OCI-LY7 (cell line): ENCODE measurements around the gene CDC25A. TPM values are rescaled to one million over a fixed set of nuclear protein-coding genes. Genes with fewer than 3 reads are reported as not detected.

Experiments used
- BruUV-seq: library from RNA; stranded (reverse); fragments of 400-500 nt; replicated peaks from 2 replicates; lab custom pipeline; 2021; lab: Mats Ljungman, UMichigan
- CTCF ChIA-PET: fragments of 300-600 bp; sonication (Branson Sonifier 250); formaldehyde crosslinking; loops from one replicate; lab custom pipeline; 2022; ENCODE audit warnings: antibody characterized with exemption; ENCODE audit not compliant: unreplicated experiment; lab: Charles Lee
- POLR2A ChIA-PET: fragments of 300-600 bp; sonication (Branson Sonifier 250); formaldehyde crosslinking; loops from one replicate; lab custom pipeline; 2022; ENCODE audit warnings: antibody characterized with exemption; lab: Charles Lee
- DNase-seq: peaks from one replicate; pipeline ENCODE4 v3.0.0-alpha.2; 2015; ENCODE audit warnings: low spot score
- H2AFZ ChIP-seq: fragments of 200-600 bp; sonication (generic), shearing (Covaris generic); 2 replicates; pipeline ENCODE4 v1.6.1; 2014; ENCODE audit warnings: mild to moderate bottlenecking, antibody characterized with exemption, low read length, moderate library complexity
- H3K27ac ChIP-seq: fragments of 200-600 bp; sonication (generic); 2 replicates; pipeline ENCODE4 v1.5.1; 2014; ENCODE audit warnings: mixed run types, low read depth, mild to moderate bottlenecking, moderate library complexity, low read length, inconsistent platforms; ENCODE audit not compliant: poor library complexity, severe bottlenecking
- H3K36me3 ChIP-seq: fragments of 200-600 bp; sonication (generic); 2 replicates; pipeline ENCODE4 v1.6.1; 2014; ENCODE audit warnings: mild to moderate bottlenecking, antibody characterized with exemption, low read length, moderate library complexity, mixed read lengths; ENCODE audit not compliant: insufficient read depth
- H3K4me1 ChIP-seq: fragments of 200-600 bp; sonication (generic); 2 replicates; pipeline ENCODE4 v1.5.1; 2014; ENCODE audit warnings: mild to moderate bottlenecking, low read length; ENCODE audit not compliant: insufficient read depth, poor library complexity, severe bottlenecking
- H3K4me2 ChIP-seq: fragments of 200-600 bp; sonication (generic); 2 replicates; pipeline ENCODE4 v1.6.1; 2014; ENCODE audit warnings: mild to moderate bottlenecking, low read length
- H3K4me3 ChIP-seq: fragments of 200-600 bp; sonication (generic); 2 replicates; pipeline ENCODE4 v1.5.1; 2014; ENCODE audit warnings: mild to moderate bottlenecking, low read depth, low read length; ENCODE audit not compliant: poor library complexity, severe bottlenecking
- H3K79me2 ChIP-seq: fragments of 200-600 bp; sonication (generic); 2 replicates; pipeline ENCODE4 v1.6.1; 2016; ENCODE audit warnings: low read depth, mild to moderate bottlenecking, low read length, moderate library complexity, mixed read lengths; ENCODE audit not compliant: insufficient read depth
- H3K9me2 ChIP-seq: fragments of 200-600 bp; sonication (generic); 2 replicates; pipeline ENCODE4 v1.6.1; 2016; ENCODE audit warnings: mild to moderate bottlenecking, low read length, mixed read lengths; ENCODE audit not compliant: insufficient read depth
- H3K9me3 ChIP-seq: fragments of 200-600 bp; sonication (generic); 2 replicates; pipeline ENCODE4 v1.6.1; 2014; ENCODE audit warnings: mild to moderate bottlenecking, mixed run types, low read length, mixed read lengths
- H4K20me1 ChIP-seq: fragments of 200-600 bp; sonication (generic); 2 replicates; pipeline ENCODE4 v1.6.1; 2014; ENCODE audit warnings: mild to moderate bottlenecking, antibody characterized with exemption, low read length, moderate library complexity, mixed read lengths; ENCODE audit not compliant: insufficient read depth
- CTCF ChIP-seq: fragments of 200-600 bp; sonication (generic); conservative IDR thresholded peaks from 2 replicates; pipeline ENCODE4 v1.5.1; 2014; ENCODE audit warnings: mild to moderate bottlenecking, antibody characterized with exemption, low read length, moderate library complexity, mixed read lengths
- EZH2phosphoT487 ChIP-seq: fragments of 200-600 bp; sonication (generic); IDR thresholded peaks from 2 replicates; pipeline ENCODE4 v1.6.1; 2018; ENCODE audit warnings: low read depth, borderline replicate concordance, mild to moderate bottlenecking, mixed run types, antibody characterized with exemption, low read length, moderate library complexity, mixed read lengths
- intact Hi-C: fragments of 100-400 bp; cut with micrococcal nuclease; formaldehyde crosslinking; loops from one replicate; pipeline ENCODE4 v1.10.0; 2022; ENCODE audit not compliant: unreplicated experiment
- total RNA-seq, 2 experiments: library from RNA; depleted of rRNA in 1 of 2; stranded (reverse); fragments of >200 nt in 1 of 2; shearing (Covaris generic) in 1 of 2; gene quantifications; 2 replicates each; pipeline ENCODE4 v1.2.3, GENCODE V29; 2014 to 2022

CDC25A gene
- total RNA-seq, 2 experiments from 2014 or later = 75.4 to 83.4 TPM

GRCh38 chr3:48233542-48233941 lies 45.3 kb upstream of the CDC25A start:
- CTCF ChIA-PET = interaction anchor here (1.2 kb wide), 1 partner anchor 39 kb away, joined by 7 read pairs; no protein-coding TSS in a partner anchor
- Histone ChIP-seq H3K36me3 (no peaks in the 10 kb centered on the region), H4K20me1 (no peaks in the 10 kb centered on the region), H3K9me2 (no peaks in the 10 kb centered on the region), H3K4me2 (peak overlapping the region; percentile 77; the same call in 1 of the 2 replicates), H3K4me3 (no peak overlapping the region), H2AFZ (peak overlapping the region; percentile 93; the same call in 1 of the 2 replicates), H3K9me3 (no peaks in the 10 kb centered on the region), H3K27ac (peak overlapping the region; percentile 30), H3K4me1 (peaks cover 50% of the 10 kb centered on the region), H3K79me2 (no peaks in the 10 kb centered on the region)
- no TSS peak for BruUV-seq
- no peak for DNase-seq
- intact Hi-C loops = loop anchor here (2.0 kb wide), 1 partner anchor 39 kb away; no protein-coding TSS in a partner anchor
- POLR2A ChIA-PET = no interaction called here
- TF ChIP-seq CTCF = no peak
- TF ChIP-seq EZH2phosphoT487 = no peak

DNA sequence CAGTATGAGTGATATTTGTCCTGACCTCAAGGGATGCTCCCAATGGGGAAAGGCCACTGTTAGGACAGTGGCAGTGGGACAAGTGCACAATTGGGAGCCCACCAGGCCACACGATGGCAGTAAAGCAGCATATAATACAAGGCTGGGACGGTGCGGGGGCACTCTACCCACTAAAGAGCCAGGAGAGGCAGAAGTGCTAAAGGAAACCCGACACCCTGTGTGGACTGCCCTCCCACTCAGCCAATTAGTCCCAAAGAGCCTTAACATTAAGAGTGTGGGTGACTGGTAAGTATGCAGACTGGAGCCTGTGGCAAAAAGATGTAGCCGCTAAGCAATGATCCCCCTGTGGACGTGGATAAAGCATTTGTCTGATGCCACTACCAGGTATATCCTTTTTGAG lies 44.5 kb upstream of the CDC25A start:
- BruUV-seq = no TSS peak
- peak; percentile 90 for DNase-seq
- ChIA-PET CTCF (interaction anchor here (0.7 to 1.5 kb wide), 2 partner anchors 9 to 204 kb away, joined by 3 read pairs; partner anchors contain the start of gene CAMP), POLR2A (no interaction called here)
- no peaks in the 10 kb centered on the region for H3K9me2 ChIP-seq
- peak overlapping the region; percentile 30 for H3K27ac ChIP-seq
- intact Hi-C loops = loop anchor here (1.0 to 2.0 kb wide), 3 partner anchors 38 to 204 kb away; no protein-coding TSS in a partner anchor
- peak overlapping the region; percentile 60 for H3K4me3 ChIP-seq
- H3K9me3 ChIP-seq = no peaks in the 10 kb centered on the region
- peak overlapping the region; percentile 77 for H3K4me2 ChIP-seq
- TF ChIP-seq CTCF = peak; percentile 98
- no peak for TF ChIP-seq EZH2phosphoT487
- H3K36me3 ChIP-seq = no peaks in the 10 kb centered on the region
- no peaks in the 10 kb centered on the region for H3K79me2 ChIP-seq
- H3K4me1 ChIP-seq = peaks cover 54% of the 10 kb centered on the region
- peak overlapping the region; percentile 93 for H2AFZ ChIP-seq
- no peaks in the 10 kb centered on the region for H4K20me1 ChIP-seq

GRCh38 chr3:48232232-48232631 lies 44.0 kb upstream of the CDC25A start:
- peak overlapping the region; percentile 93; the same call in 1 of the 2 replicates for H2AFZ ChIP-seq
- CTCF ChIA-PET = interaction anchor here (0.7 to 1.5 kb wide), 2 partner anchors 8 to 204 kb away, joined by 3 read pairs; partner anchors contain the start of gene CAMP
- H4K20me1 ChIP-seq = no peaks in the 10 kb centered on the region
- no peaks in the 10 kb centered on the region for H3K9me3 ChIP-seq
- POLR2A ChIA-PET = no interaction called here
- peak overlapping the region; percentile 60 for H3K4me2 ChIP-seq
- intact Hi-C loops = loop anchor here (1.0 to 2.0 kb wide), 3 partner anchors 38 to 204 kb away; no protein-coding TSS in a partner anchor
- DNase-seq = no peak
- no TSS peak for BruUV-seq
- no peaks in the 10 kb centered on the region for H3K79me2 ChIP-seq
- peaks cover 59% of the 10 kb centered on the region for H3K4me1 ChIP-seq
- TF ChIP-seq CTCF (no peak), EZH2phosphoT487 (no peak)
- peak overlapping the region; percentile 47 for H3K27ac ChIP-seq
- H3K9me2 ChIP-seq = no peaks in the 10 kb centered on the region
- no peak overlapping the region for H3K4me3 ChIP-seq
- no peaks in the 10 kb centered on the region for H3K36me3 ChIP-seq
